WTC11 (cell line): ENCODE measurements around the gene TRAPPC11. TPM values are rescaled to one million over a fixed set of nuclear protein-coding genes. Genes with fewer than 3 reads are reported as not detected.

Experiments
- ATAC-seq: fragments of 200-7000 bp; cut with Tn5 transposase; 2 replicates; pipeline ENCODE4 v1.10.0; 2021; ENCODE audit warnings: mild to moderate bottlenecking, moderate library complexity
- CTCF ChIA-PET: fragments of 300-600 bp; sonication (Branson Sonifier 250); formaldehyde crosslinking; loops from one replicate; lab custom pipeline; 2021; ENCODE audit warnings: antibody characterized with exemption; lab: Charles Lee
- POLR2A ChIA-PET: fragments of 350-600 bp; sonication (Branson Sonifier 250); formaldehyde crosslinking; loops from one replicate; lab custom pipeline; 2021; ENCODE audit warnings: antibody characterized with exemption; lab: Charles Lee
- DNase-seq: peaks from one replicate; pipeline ENCODE4 v3.0.0; 2021; ENCODE audit warnings: low spot score
- H3K27ac Mint-ChIP-seq: 2 replicates; pipeline ENCODE4 v1.8.0; 2021; ENCODE audit warnings: mixed read lengths
- H3K27me3 Mint-ChIP-seq: 2 replicates; pipeline ENCODE4 v1.8.0; 2021; ENCODE audit warnings: low read depth, mild to moderate bottlenecking, moderate library complexity, mixed read lengths
- H3K36me3 Mint-ChIP-seq: 2 replicates; pipeline ENCODE4 v1.8.0; 2021; ENCODE audit warnings: mixed read lengths
- H3K4me1 Mint-ChIP-seq: 2 replicates; pipeline ENCODE4 v1.8.0; 2022; ENCODE audit warnings: mixed read lengths
- H3K4me3 Mint-ChIP-seq: 2 replicates; pipeline ENCODE4 v1.8.0; 2021; ENCODE audit warnings: mild to moderate bottlenecking, moderate library complexity, mixed read lengths
- H3K9me3 Mint-ChIP-seq: 2 replicates; pipeline ENCODE4 v1.8.0; 2021; ENCODE audit warnings: mixed read lengths
- CBFB ChIP-seq: sonication (generic); formaldehyde crosslinking; IDR thresholded peaks from 2 replicates; pipeline ENCODE4 v1.8.1; 2022; ENCODE audit warnings: mild to moderate bottlenecking, low read depth, missing genetic modification reagents
- CREB1 ChIP-seq: sonication (generic); formaldehyde crosslinking; IDR thresholded peaks from 2 replicates; pipeline ENCODE4 v1.8.0; 2023; ENCODE audit warnings: mild to moderate bottlenecking, missing genetic modification reagents
- FOXK1 ChIP-seq: sonication (generic); formaldehyde crosslinking; IDR thresholded peaks from 2 replicates; pipeline ENCODE4 v1.8.0; 2022; ENCODE audit warnings: mild to moderate bottlenecking, moderate library complexity, missing genetic modification reagents
- IRF2 ChIP-seq: sonication (generic); formaldehyde crosslinking; IDR thresholded peaks from 2 replicates; pipeline ENCODE4 v1.8.0; 2022; ENCODE audit warnings: low read depth, missing genetic modification reagents, borderline replicate concordance
- MXD4 ChIP-seq: fragments of 250-450 bp; sonication (Bioruptor Pico); IDR thresholded peaks from 2 replicates; pipeline ENCODE4 v1.8.0; 2021; ENCODE audit warnings: mild to moderate bottlenecking, moderate library complexity, borderline replicate concordance
- NFYB ChIP-seq: sonication (generic); formaldehyde crosslinking; conservative IDR thresholded peaks from 2 replicates; pipeline ENCODE4 v1.8.0; 2022; ENCODE audit warnings: low read depth, missing genetic modification reagents
- NR2C2 ChIP-seq: sonication (generic); formaldehyde crosslinking; IDR thresholded peaks from 2 replicates; pipeline ENCODE4 v1.8.0; 2022; ENCODE audit warnings: mild to moderate bottlenecking, missing genetic modification reagents
- SMAD4 ChIP-seq: sonication (generic); formaldehyde crosslinking; IDR thresholded peaks from 2 replicates; pipeline ENCODE4 v1.8.0; 2022; ENCODE audit warnings: mild to moderate bottlenecking, missing genetic modification reagents
- ZNF219 ChIP-seq: sonication (generic); formaldehyde crosslinking; IDR thresholded peaks from 2 replicates; pipeline ENCODE4 v1.8.0; 2023; ENCODE audit warnings: missing genetic modification reagents, mild to moderate bottlenecking, borderline replicate concordance
- ZNF263 ChIP-seq: sonication (generic); formaldehyde crosslinking; IDR thresholded peaks from 2 replicates; pipeline ENCODE4 v1.8.1; 2022; ENCODE audit warnings: low read depth, mild to moderate bottlenecking, moderate library complexity, missing genetic modification reagents
- total RNA-seq: library from RNA; stranded (reverse); gene quantifications from 3 replicates; pipeline ENCODE4 v1.2.3, GENCODE V29; 2021
- TF ChIP-seq, protein P1 (sequence below): sonication (generic); formaldehyde crosslinking; IDR thresholded peaks from 2 replicates; pipeline ENCODE4 v1.8.1; 2022; ENCODE audit warnings: mild to moderate bottlenecking, moderate library complexity, missing genetic modification reagents
- TF ChIP-seq, protein P2 (sequence below): fragments of 250-450 bp; sonication (Bioruptor Pico); IDR thresholded peaks from 2 replicates; pipeline ENCODE4 v1.9.0; 2021; ENCODE audit warnings: mild to moderate bottlenecking
- TF ChIP-seq, protein P3 (sequence below): sonication (generic); formaldehyde crosslinking; IDR thresholded peaks from 2 replicates; pipeline ENCODE4 v1.8.1; 2022; ENCODE audit warnings: mild to moderate bottlenecking, missing genetic modification reagents, moderate library complexity, borderline replicate concordance
- TF ChIP-seq, protein P4 (sequence below): fragments of 250-450 bp; sonication (Bioruptor Pico); IDR thresholded peaks from 2 replicates; pipeline ENCODE4 v2.1.2; 2022; ENCODE audit warnings: mild to moderate bottlenecking, moderate library complexity
- TF ChIP-seq, protein P5 (sequence below): sonication (generic); formaldehyde crosslinking; IDR thresholded peaks from 2 replicates; pipeline ENCODE4 v1.8.1; 2022; ENCODE audit warnings: missing genetic modification reagents, borderline replicate concordance
- TF ChIP-seq, protein P6 (sequence below): fragments of 250-450 bp; sonication (Bioruptor Pico); IDR thresholded peaks from 2 replicates; pipeline ENCODE4 v1.8.0; 2021; ENCODE audit warnings: mild to moderate bottlenecking
- TF ChIP-seq, protein P7 (sequence below): sonication (generic); formaldehyde crosslinking; IDR thresholded peaks from 2 replicates; pipeline ENCODE4 v1.8.1; 2023; ENCODE audit warnings: mild to moderate bottlenecking, missing genetic modification reagents, moderate library complexity
- TF ChIP-seq, protein P8 (sequence below): sonication (generic); formaldehyde crosslinking; IDR thresholded peaks from 2 replicates; pipeline ENCODE4 v1.8.0; 2022; ENCODE audit warnings: missing genetic modification reagents
- TF ChIP-seq, protein P9 (sequence below): fragments of 250-450 bp; sonication (Bioruptor Pico); IDR thresholded peaks from 2 replicates; pipeline ENCODE4 v1.9.0; 2021; ENCODE audit warnings: mild to moderate bottlenecking, borderline replicate concordance

TRAPPC11 gene
- total RNA-seq, 1 experiment from 2014 or later: 33.6 TPM

DNA sequence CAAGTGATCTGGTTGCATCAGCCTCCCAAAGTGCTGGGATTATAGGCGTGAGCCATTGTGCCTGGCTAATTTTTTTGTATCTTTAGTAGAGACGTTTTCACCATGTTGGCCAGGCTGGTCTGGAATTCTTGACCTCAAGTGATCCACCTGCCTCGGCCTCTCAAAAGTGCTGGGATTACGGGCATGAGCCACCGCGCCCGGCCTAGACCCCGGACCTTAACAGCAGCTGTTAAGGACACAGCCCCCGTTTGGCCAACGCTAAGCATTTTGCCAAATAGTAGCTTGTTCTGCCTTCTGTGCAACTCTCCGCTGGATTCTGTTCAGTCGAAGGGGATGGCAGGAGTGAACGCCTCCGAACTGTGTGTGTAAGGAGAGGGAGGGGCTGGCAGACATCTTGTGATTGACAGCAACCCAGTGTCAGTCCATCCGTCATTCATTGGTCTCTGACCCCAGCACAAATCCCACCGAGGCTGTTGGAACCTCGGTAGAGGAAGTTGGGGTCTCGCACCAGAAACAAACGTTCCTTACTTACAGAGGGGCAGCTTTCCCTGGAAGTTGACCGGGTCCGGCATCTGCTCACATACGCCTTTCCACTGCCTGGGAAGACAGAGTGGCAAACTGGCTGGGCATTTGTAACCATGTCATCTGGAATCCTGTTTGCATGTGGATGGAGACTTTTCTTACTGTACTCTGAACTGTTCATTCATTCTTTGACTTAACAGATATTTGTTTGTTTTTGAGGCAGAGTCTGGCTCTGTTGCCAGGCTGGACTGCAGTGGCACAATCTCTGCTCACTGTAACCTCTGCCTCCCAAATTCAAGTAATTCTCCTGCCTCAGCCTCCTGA is 69.4 kb downstream of the TRAPPC11 start (continued):
- TF ChIP-seq, protein P1, sequence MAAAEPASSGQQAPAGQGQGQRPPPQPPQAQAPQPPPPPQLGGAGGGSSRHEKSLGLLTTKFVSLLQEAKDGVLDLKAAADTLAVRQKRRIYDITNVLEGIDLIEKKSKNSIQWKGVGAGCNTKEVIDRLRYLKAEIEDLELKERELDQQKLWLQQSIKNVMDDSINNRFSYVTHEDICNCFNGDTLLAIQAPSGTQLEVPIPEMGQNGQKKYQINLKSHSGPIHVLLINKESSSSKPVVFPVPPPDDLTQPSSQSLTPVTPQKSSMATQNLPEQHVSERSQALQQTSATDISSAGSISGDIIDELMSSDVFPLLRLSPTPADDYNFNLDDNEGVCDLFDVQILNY (CRISPR knock-in tag): no peak

DNA sequence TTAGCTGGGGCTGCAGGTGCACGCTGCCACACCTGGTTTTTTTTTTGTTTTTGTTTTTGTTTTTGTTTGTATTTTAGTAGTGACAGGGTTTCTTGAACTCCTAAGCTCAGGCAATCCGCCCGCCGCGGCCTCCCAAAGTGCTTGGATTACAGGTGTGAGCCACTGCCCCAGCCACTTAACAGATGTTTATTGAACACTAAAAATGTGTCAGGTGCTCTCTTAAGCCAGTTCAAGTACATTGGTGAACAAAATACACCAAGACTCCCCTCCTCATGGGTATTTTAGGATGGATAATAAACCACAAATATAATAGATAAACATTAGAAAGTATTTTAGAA is 69.9 kb downstream of the TRAPPC11 start:
- no peak for DNase-seq
- H3K9me3 Mint-ChIP-seq: peaks cover 8% of the 10 kb centered on the region; the same call in 1 of the 2 replicates
- no peaks in the 10 kb centered on the region for H3K36me3 Mint-ChIP-seq
- TF ChIP-seq IRF2 (no peak), FOXK1 (no peak), ZNF263 (CRISPR knock-in tag) (no peak), NR2C2 (no peak), CREB1 (CRISPR knock-in tag) (no peak), MXD4 (CRISPR knock-in tag) (no peak), CBFB (CRISPR knock-in tag) (no peak), NFYB (CRISPR knock-in tag) (no peak), ZNF219 (no peak), SMAD4 (no peak)
- TF ChIP-seq, protein P2, sequence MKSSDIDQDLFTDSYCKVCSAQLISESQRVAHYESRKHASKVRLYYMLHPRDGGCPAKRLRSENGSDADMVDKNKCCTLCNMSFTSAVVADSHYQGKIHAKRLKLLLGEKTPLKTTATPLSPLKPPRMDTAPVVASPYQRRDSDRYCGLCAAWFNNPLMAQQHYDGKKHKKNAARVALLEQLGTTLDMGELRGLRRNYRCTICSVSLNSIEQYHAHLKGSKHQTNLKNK (CRISPR knock-in tag): no peak
- TF ChIP-seq, protein P3, sequence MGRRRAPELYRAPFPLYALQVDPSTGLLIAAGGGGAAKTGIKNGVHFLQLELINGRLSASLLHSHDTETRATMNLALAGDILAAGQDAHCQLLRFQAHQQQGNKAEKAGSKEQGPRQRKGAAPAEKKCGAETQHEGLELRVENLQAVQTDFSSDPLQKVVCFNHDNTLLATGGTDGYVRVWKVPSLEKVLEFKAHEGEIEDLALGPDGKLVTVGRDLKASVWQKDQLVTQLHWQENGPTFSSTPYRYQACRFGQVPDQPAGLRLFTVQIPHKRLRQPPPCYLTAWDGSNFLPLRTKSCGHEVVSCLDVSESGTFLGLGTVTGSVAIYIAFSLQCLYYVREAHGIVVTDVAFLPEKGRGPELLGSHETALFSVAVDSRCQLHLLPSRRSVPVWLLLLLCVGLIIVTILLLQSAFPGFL (CRISPR knock-in tag): no peak
- TF ChIP-seq, protein P4, sequence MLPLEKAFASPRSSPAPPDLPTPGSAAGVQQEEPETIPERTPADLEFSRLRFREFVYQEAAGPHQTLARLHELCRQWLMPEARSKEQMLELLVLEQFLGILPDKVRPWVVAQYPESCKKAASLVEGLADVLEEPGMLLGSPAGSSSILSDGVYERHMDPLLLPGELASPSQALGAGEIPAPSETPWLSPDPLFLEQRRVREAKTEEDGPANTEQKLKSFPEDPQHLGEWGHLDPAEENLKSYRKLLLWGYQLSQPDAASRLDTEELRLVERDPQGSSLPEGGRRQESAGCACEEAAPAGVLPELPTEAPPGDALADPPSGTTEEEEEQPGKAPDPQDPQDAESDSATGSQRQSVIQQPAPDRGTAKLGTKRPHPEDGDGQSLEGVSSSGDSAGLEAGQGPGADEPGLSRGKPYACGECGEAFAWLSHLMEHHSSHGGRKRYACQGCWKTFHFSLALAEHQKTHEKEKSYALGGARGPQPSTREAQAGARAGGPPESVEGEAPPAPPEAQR (CRISPR knock-in tag): no peak
- TF ChIP-seq, protein P5, sequence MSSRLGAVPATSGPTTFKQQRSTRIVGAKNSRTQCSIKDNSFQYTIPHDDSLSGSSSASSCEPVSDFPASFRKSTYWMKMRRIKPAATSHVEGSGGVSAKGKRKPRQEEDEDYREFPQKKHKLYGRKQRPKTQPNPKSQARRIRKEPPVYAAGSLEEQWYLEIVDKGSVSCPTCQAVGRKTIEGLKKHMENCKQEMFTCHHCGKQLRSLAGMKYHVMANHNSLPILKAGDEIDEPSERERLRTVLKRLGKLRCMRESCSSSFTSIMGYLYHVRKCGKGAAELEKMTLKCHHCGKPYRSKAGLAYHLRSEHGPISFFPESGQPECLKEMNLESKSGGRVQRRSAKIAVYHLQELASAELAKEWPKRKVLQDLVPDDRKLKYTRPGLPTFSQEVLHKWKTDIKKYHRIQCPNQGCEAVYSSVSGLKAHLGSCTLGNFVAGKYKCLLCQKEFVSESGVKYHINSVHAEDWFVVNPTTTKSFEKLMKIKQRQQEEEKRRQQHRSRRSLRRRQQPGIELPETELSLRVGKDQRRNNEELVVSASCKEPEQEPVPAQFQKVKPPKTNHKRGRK: no peak
- TF ChIP-seq, protein P6, sequence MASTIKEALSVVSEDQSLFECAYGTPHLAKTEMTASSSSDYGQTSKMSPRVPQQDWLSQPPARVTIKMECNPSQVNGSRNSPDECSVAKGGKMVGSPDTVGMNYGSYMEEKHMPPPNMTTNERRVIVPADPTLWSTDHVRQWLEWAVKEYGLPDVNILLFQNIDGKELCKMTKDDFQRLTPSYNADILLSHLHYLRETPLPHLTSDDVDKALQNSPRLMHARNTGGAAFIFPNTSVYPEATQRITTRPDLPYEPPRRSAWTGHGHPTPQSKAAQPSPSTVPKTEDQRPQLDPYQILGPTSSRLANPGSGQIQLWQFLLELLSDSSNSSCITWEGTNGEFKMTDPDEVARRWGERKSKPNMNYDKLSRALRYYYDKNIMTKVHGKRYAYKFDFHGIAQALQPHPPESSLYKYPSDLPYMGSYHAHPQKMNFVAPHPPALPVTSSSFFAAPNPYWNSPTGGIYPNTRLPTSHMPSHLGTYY: no peak
- TF ChIP-seq, protein P7, sequence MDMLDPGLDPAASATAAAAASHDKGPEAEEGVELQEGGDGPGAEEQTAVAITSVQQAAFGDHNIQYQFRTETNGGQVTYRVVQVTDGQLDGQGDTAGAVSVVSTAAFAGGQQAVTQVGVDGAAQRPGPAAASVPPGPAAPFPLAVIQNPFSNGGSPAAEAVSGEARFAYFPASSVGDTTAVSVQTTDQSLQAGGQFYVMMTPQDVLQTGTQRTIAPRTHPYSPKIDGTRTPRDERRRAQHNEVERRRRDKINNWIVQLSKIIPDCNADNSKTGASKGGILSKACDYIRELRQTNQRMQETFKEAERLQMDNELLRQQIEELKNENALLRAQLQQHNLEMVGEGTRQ: no peak
- TF ChIP-seq, protein P8, sequence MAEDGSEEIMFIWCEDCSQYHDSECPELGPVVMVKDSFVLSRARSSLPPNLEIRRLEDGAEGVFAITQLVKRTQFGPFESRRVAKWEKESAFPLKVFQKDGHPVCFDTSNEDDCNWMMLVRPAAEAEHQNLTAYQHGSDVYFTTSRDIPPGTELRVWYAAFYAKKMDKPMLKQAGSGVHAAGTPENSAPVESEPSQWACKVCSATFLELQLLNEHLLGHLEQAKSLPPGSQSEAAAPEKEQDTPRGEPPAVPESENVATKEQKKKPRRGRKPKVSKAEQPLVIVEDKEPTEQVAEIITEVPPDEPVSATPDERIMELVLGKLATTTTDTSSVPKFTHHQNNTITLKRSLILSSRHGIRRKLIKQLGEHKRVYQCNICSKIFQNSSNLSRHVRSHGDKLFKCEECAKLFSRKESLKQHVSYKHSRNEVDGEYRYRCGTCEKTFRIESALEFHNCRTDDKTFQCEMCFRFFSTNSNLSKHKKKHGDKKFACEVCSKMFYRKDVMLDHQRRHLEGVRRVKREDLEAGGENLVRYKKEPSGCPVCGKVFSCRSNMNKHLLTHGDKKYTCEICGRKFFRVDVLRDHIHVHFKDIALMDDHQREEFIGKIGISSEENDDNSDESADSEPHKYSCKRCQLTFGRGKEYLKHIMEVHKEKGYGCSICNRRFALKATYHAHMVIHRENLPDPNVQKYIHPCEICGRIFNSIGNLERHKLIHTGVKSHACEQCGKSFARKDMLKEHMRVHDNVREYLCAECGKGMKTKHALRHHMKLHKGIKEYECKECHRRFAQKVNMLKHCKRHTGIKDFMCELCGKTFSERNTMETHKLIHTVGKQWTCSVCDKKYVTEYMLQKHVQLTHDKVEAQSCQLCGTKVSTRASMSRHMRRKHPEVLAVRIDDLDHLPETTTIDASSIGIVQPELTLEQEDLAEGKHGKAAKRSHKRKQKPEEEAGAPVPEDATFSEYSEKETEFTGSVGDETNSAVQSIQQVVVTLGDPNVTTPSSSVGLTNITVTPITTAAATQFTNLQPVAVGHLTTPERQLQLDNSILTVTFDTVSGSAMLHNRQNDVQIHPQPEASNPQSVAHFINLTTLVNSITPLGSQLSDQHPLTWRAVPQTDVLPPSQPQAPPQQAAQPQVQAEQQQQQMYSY (CRISPR knock-in tag): no peak
- TF ChIP-seq, protein P9, sequence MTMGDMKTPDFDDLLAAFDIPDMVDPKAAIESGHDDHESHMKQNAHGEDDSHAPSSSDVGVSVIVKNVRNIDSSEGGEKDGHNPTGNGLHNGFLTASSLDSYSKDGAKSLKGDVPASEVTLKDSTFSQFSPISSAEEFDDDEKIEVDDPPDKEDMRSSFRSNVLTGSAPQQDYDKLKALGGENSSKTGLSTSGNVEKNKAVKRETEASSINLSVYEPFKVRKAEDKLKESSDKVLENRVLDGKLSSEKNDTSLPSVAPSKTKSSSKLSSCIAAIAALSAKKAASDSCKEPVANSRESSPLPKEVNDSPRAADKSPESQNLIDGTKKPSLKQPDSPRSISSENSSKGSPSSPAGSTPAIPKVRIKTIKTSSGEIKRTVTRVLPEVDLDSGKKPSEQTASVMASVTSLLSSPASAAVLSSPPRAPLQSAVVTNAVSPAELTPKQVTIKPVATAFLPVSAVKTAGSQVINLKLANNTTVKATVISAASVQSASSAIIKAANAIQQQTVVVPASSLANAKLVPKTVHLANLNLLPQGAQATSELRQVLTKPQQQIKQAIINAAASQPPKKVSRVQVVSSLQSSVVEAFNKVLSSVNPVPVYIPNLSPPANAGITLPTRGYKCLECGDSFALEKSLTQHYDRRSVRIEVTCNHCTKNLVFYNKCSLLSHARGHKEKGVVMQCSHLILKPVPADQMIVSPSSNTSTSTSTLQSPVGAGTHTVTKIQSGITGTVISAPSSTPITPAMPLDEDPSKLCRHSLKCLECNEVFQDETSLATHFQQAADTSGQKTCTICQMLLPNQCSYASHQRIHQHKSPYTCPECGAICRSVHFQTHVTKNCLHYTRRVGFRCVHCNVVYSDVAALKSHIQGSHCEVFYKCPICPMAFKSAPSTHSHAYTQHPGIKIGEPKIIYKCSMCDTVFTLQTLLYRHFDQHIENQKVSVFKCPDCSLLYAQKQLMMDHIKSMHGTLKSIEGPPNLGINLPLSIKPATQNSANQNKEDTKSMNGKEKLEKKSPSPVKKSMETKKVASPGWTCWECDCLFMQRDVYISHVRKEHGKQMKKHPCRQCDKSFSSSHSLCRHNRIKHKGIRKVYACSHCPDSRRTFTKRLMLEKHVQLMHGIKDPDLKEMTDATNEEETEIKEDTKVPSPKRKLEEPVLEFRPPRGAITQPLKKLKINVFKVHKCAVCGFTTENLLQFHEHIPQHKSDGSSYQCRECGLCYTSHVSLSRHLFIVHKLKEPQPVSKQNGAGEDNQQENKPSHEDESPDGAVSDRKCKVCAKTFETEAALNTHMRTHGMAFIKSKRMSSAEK (CRISPR knock-in tag): no peak
- CTCF ChIA-PET: no interaction called here
- no peak overlapping the region for H3K27ac Mint-ChIP-seq
- POLR2A ChIA-PET: no interaction called here
- no peaks in the 10 kb centered on the region for H3K27me3 Mint-ChIP-seq
- no peak for ATAC-seq
- H3K4me1 Mint-ChIP-seq: peaks cover 6% of the 10 kb centered on the region
- H3K4me3 Mint-ChIP-seq: no peak overlapping the region
